Lower leg skin (tissue), 4 donors: ENCODE results near the gene MYO3B. TPM values are rescaled to one million over a fixed set of nuclear protein-coding genes. Genes with fewer than 3 reads are reported as not detected.

Source experiments
- DNase-seq, 2 donors: peaks; one replicate each; pipeline ENCODE4 v3.0.0-alpha.2; 2019; ENCODE audit warnings: low spot score in 2 of 2
- H3K4me3 ChIP-seq: fragments of 200-600 bp; sonication (generic); 2 replicates; pipeline ENCODE4 v1.5.1; 2017; ENCODE audit warnings: mild to moderate bottlenecking, low read depth; ENCODE audit not compliant: poor library complexity, severe bottlenecking
- CTCF ChIP-seq, 3 donors: fragments of 450-650 bp; IDR thresholded peaks; one replicate each; pipeline ENCODE4 v1.5.1; 2016; ENCODE audit warnings: antibody characterized with exemption in 3 of 3, mild to moderate bottlenecking in 3 of 3, moderate library complexity in 2 of 3
- POLR2A ChIP-seq, 2 donors: fragments of 450-650 bp; IDR thresholded peaks; one replicate each; pipeline ENCODE4 v1.6.1; 2016 to 2017; ENCODE audit warnings: antibody characterized with exemption in 2 of 2, mild to moderate bottlenecking in 1 of 2, moderate library complexity in 1 of 2
- WGBS, 2 donors: methylation state at CpG; one replicate each; pipeline ENCODE4 v1.1.5; 2018; 5-methylcytosine and 5-hydroxymethylcytosine counted together
- intact Hi-C: fragments of 100-400 bp; cut with DNase I; formaldehyde crosslinking; loops from one replicate; pipeline ENCODE4 v1.15.0; 2023; ENCODE audit warnings: low total_unique reads
- total RNA-seq, 4 donors: library from RNA; depleted of rRNA; stranded (reverse); fragments of >200 nt; gene quantifications; one replicate each; pipeline ENCODE4 v1.1.0, GENCODE V29; 2016

Gene MYO3B
- total RNA-seq, 4 donors from 2014 or later = 0.17 to 0.81 (median 0.66) TPM

- intact Hi-C loops = no loop called here
- DNase-seq = no peak
- TF ChIP-seq POLR2A (IDR thresholded peaks at IDR 0.05) (no peak), CTCF (IDR thresholded peaks at IDR 0.05) (no peak)
- 53 to 83% methylated on average over 1 of the region's 1 CpG for WGBS, 2 donors
- H3K4me3 ChIP-seq = no peak overlapping the region
Measured at GRCh38 chr2:170291474-170291873, 113.5 kb downstream of the MYO3B start.

- intact Hi-C loops = no loop called here
- TF ChIP-seq POLR2A (IDR thresholded peaks at IDR 0.05) = no peak
- TF ChIP-seq CTCF (IDR thresholded peaks at IDR 0.05) = no peak
- H3K4me3 ChIP-seq = no peak overlapping the region
- WGBS, 2 donors = 62 to 70% methylated on average over 3 of the region's 3 CpGs
- DNase-seq = no peak
Measured at GRCh38 chr2:170292415-170292814, 114.5 kb downstream of the MYO3B start.

GRCh38 chr2:170297496-170297895, 119.5 kb downstream of the MYO3B start:
- 94% methylated on average over 3 of the region's 3 CpGs for WGBS, 2 donors
- TF ChIP-seq POLR2A (IDR thresholded peaks at IDR 0.05) (no peak), CTCF (IDR thresholded peaks at IDR 0.05) (no peak)
- intact Hi-C loops = no loop called here
- no peak overlapping the region for H3K4me3 ChIP-seq
- no peak for DNase-seq

GRCh38 chr2:170298115-170298514, 120.2 kb downstream of the MYO3B start:
- TF ChIP-seq POLR2A (IDR thresholded peaks at IDR 0.05) = no peak
- TF ChIP-seq CTCF (IDR thresholded peaks at IDR 0.05) = no peak
- 83 to 84% methylated on average over 1 of the region's 1 CpG for WGBS, 2 donors
- no peak for DNase-seq
- H3K4me3 ChIP-seq = no peak overlapping the region
- intact Hi-C loops = no loop called here

GRCh38 chr2:170298861-170299429, 121.0 kb downstream of the MYO3B start:
- no peak overlapping the region for H3K4me3 ChIP-seq
- no peak for TF ChIP-seq CTCF (IDR thresholded peaks at IDR 0.05)
- TF ChIP-seq POLR2A (IDR thresholded peaks at IDR 0.05) = no peak
- no peak for DNase-seq
- intact Hi-C loops = no loop called here

GRCh38 chr2:170300993-170301392, 123.0 kb downstream of the MYO3B start:
- intact Hi-C loops = no loop called here

More at GRCh38 chr2:170300993-170301392, 123.0 kb downstream of the MYO3B start:
- 92 to 96% methylated on average over 1 of the region's 1 CpG for WGBS, 2 donors
- TF ChIP-seq POLR2A (IDR thresholded peaks at IDR 0.05) = no peak
- no peak for DNase-seq
- no peak overlapping the region for H3K4me3 ChIP-seq
